ENCODE data around the gene RBL2.

RBL2 gene

DNA sequence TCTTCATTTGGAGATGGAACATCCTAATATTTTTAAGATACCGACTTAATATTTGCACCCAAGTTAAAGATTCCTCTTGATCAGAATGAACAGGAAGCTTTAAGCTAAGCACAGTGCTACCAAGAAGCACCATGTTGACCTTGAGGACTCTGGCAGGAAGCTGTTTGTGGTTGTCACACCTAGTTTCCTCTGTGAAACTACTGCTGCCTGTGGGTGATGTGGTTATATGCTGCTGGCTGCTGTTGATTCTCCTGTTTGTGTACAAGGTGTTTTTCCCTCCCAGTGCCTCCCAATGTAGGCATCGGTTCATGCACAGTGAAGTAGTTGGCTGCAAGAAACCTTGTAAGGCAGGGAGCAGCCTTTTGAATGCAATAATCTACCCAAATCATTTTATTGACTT is 23.4 kb downstream of the RBL2 start:
- peak; percentile 53 for DNase-seq

DNA sequence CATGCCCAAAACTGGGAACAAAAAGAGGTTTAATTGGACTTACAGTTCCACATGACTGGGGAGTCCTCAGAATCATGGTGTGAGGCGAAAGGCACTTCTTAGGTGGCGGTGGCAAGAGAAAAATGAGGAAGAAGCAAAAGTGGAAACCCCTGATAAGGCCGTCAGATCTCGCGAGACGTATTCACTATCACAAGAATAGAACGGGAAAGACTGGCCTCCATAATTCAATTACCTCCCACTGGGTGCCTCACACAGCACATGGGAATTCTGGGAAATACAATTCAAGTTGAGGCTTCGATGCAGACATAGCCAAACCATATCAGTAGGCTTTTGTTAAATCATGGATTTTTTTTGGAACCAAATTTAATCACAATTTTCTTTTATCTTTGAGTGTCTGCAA is 24.4 kb downstream of the RBL2 start:
- DNase-seq: no peak

DNA sequence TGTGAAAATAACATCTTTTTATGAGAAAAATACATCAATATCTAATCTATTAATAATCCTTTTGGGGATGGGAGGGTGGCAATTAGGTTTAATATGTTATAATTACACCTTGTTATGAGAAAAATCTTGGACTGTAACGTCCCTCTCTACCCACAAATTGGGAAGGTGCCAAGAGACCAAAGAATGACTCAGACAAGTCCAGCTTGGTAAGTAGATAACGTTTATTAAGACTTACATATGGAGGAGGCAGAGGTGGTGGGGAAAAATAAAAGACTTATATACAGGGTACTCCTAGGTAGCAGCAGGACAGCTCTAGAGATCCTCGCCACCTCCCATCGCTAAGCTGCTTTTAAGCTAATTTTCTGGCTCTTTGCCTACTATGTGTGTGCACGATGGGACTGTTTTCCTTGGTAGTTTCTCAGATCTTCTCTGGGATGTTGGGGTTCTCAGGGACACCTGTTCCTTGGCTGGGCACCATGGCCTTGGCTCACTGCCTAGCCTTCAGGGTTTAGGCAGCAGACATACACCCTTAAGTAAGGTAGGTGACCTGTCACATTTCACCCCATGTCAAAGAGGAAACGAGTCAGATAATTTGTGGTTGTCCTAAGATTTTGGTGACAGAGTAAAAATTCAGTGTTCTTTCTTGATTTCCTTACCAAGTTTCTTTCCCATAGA is 31.5 kb downstream of the RBL2 start:
- no peak for DNase-seq

DNA sequence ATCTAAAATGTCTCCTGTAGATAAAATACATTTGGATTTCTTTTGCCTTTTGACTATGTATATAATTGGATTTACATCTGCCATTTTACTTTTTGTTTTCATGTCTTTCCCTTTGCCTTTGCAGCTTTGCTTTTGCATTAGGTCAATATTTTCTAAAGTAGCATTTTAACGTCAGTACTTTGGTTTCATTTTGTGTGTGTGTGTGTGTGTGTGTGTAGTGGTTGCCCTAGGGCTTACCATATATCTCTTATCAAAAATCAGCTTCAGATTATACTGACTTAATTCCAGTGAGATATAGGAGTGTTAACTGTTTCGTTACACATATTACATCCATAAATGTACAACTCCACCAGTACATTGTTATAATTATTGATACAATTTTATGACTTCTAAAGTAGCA is 42.6 kb downstream of the RBL2 start:
- no peak for DNase-seq

DNA sequence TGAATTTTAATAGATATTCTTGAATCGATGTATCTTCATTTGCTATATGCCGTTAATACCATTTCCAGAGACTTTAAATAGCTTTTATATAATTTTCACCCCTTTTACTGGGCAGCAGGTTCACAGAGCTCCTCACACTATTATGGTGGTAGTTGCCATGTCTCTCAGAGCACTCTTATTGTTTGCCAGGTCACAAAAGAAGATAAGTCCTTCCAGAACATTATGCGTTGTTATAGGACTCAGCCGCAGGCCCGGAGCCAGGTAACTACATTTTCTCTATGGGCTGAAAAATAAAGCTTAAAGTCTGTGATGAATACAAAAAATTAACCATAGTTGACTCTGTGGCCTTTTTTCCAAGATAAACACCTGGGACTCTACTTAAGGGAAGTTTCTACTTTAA is 44.7 kb downstream of the RBL2 start:
- DNase-seq: no peak

GRCh38 chr16:53480394-53480793 is 46.1 kb downstream of the RBL2 start:
- no peak for DNase-seq

DNA sequence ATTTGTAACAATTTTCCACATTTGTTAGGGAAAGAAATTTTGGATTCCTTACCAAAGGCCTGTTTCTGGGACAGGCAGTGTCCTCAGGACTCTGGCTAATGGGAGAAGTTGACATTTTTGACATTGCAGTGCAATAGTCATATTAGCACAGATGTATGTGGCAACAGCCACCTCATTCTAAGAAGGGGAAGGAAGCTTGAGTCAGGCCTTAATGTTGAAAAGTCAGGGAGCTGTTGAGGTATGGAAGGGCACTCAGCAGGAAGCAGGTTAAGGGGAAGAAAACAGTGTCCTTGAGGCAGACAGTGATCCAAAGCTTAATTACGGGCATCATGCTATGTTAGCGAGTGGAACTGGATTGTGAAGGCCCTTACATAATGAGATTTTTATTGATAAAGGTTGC is 47.9 kb downstream of the RBL2 start:
- DNase-seq: no peak

DNA sequence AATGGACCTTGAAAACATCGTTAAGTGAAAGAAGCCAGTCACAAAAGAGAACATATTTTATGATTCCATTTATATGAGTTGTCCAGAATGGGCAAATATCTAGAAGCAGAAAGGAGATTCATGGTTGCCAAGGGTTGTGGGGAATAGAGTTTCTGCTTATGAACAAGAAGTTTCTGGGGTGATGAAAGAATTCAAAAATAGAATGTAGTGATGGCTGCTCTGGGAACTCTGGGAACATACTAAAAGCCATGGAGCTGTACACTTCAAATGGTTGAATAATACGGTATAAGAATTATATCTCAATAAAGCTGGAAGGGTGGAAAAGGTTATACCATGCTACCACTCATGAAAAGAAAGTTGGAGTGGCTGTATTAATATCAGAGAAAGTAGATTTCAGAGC is 50.3 kb downstream of the RBL2 start:
- DNase-seq: no peak

GRCh38 chr16:53486230-53486629 is 52.0 kb downstream of the RBL2 start:
- DNase-seq: no peak

DNA sequence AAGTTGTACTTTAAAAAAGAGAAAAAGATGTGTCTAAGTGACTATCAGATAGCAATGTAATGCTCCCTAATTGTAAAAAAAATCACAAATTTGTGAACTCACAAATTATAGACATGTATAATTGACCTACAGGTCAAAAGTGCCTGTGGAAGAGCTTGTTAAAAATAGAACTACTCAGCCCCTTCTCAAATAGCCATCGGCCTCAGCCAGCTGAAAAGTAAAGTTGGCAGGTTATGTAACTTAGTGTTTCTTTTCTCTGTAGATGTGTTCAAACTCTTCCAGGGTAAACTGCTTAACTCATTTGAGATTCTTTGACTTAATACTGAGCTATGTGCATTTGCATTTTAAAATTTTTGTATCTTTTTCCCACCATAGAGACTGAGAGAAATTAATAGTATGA is 55.5 kb downstream of the RBL2 start:
- no peak for DNase-seq

DNA sequence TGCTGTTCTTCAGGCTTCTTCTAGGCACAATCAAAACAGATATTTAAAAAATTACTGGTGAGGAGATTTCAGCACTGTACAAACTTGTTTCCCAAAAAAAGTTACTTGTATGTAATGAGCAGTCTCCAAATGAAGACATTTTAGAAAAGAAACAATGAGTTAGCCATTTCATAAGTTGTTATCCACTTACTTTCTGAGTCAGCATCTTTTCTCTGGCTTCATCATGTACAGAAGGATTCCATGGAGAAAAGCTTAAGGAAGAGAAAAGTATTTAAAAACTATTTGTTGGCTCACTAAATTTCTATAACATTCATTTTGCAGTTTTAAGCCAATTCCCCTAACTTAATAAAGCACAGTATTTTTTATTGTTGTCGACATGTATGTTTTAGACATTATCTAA is 58.2 kb downstream of the RBL2 start:
- DNase-seq: no peak

DNA sequence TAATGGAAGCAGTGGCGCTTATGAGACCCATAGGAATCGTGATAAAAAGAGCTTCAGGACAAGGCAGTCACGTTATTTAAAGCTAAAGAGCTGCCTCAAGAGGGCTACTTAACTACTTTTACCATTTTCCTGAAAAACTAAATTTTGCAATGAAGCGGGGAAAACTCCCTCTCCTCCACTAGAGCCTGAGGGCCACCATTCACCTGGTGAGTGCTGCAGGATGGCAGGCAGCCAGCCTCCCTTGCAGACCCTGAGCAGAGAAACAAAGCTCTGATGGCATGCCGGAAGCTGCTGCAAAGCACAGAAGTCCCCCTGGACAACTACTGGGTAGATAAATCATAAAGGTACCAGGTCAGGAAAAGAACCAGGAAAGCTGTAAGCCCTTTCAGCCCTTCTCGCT is 60.4 kb downstream of the RBL2 start:
- DNase-seq: no peak

GRCh38 chr16:53495325-53495724 is 61.1 kb downstream of the RBL2 start:
- no peak for DNase-seq

- DNase-seq: no peak
Measured at GRCh38 chr16:53498984-53499383, 64.7 kb downstream of the RBL2 start.

DNA sequence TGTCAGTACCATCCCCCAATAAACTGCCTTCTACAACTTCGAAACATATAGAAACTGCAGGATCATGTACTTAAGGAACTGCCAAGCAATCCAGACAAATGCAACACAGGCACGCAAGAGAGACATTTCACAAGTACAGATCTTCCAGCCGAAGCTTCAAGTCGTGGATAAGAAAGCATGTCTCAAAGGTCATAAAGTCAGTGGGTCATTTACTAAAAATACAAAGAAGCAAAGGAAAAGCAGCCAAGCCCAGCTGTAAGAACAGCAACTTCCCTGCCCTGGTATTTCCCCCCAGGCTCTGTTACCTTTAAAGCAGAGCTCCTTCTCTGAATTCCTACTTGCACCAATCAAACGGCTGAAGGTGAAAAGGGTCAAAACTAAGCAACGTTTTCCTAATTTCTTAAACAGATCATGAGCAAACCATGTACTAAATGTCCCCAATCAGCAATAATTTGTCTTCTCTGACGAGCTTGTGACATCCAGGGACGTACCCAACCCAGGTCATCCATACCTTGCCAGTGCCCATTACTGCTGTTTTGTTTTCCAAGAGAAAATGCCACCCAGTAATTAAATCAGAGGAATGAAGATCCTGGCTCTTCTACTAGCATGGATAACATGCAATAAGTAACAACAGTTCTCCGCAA is 67.1 kb downstream of the RBL2 start:
- DNase-seq: no peak

- peak; percentile 15 for DNase-seq
Measured at GRCh38 chr16:53502331-53503269, 68.3 kb downstream of the RBL2 start, which contains the start of gene AKTIP. TSS of gene AKTIP (minus strand) at chr16:53503209. CDS start at chr16:53500259, 2,950 bp downstream.

DNA sequence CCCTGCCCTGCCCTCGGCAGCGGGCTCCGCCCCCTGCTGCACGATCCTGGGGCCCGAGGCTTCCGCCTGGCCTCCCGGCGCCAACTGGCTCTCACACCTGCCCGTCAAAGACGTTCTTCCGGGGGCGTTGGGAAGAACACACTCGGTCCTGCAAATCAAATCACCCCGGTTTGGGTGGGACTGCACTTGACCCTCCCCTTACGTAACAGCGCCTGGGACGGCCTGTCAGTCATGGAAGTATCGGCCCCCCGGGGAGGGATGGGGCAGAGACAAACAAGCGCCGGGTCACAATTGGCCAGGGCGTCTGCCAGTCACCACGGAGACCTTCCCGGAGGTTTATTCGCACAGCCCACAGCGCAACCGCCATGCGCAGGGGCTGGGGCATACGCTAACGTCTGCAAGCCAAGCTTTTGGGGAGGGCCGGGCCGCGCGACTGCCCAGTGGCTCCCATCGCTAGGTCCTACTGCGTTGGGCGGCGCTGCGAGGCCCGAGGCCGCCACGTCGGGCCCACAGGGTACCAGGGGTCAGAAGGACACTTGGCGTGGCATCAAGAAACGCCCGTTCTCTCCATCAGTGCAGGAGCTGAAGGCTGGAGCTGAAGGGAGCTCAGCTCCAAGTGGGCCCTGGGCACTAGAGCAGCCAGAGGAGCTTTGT is 69.1 kb downstream of the RBL2 start:
- peak; percentile 99 for DNase-seq

DNA sequence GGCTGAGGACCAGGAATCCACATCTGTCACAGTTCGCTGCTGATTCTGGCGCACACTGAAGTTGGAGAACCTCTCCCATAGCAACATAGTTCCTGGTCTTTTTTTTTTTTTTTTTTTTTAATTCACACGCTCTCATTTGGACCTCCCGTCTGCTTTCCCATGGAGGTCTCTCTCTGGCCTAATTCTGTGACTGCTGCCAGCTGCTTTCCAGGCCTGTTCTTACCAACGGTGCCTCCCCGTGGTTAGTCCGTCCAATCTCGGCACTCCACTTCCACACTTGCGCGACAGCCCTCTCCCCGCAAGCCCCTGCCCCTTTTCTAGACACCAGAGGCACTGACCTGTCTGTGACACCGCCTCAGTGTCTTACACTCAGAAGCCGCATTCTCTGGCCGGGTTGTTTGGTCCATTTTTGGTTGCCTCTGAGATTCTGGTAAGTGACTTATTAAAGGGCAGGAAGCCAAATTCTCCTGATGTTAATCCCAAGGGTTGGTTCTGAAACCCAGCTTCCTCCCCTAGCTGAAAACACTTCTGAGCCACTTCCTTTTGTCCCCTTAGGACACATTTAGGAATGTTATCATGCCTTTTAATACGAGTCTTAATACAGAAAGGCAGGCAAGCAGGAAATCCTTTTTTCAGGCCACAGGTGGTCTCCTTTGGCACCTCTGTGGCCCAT is 69.9 kb downstream of the RBL2 start:
- peak; percentile 19 for DNase-seq

DNA sequence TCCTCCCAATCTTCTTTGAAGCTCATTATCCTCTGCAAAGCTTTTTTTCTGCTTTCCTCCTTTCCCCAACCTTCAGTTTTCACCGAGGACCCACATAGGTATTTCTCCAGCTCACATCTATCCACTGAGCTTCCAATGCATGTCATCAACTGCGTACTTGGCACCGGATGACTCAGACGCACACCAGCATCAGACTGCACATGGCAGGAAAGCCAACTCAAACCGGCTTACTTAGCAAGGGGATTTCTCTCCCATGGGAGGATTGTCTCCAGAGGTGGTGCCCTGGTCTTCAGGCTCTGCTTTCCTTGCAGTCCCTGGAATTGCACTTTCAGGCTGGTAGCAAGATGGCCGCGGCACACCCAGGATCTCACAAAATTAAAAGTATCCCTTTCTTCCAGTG is 70.4 kb downstream of the RBL2 start:
- no peak for DNase-seq

- no peak for DNase-seq
Measured at GRCh38 chr16:53506254-53506653, 72.0 kb downstream of the RBL2 start.

DNA sequence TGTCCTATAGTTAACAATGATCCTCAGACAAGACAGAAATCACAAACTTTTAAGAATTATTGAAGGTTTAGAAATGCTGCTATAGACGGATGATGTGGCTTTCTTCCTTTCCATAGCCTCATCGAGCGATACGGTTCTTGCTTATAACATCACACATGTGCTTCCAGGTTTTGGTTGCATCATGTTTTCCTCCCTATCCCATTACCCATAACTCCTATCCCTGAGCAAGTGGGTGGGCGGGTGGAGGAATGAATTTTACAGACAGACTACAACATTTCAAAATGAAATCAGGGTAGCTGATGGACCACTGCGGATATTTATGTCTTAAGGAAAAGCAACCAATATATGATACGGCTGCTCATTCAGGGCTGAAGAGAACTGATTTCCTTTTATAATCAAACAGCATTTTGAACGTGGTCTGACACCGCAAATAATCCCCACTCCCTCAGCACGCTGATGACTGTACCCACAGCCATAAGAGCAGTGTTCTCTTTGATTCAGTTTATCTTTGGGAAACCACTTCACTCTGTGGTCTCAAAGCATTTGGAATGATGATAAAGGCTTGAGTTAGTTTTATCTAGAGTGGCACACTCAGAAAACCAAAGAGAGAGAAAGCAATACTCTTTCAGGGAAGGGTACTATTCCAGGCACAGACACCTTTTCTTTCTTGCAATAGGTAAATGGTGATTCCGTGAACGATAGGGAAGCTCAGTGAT is 73.4 kb downstream of the RBL2 start:
- no peak for DNase-seq
